Measurements from ENCODE around the gene VMP1. TPM values are rescaled to one million over a fixed set of nuclear protein-coding genes. Genes with fewer than 3 reads are reported as not detected.

The VMP1 gene
- total RNA-seq, 2 experiments from 2014 or later = 228 to 231 TPM

GRCh38 chr17:59699786-59700185 lies 7.7 kb upstream of the VMP1 start:
- ChIA-PET POLR2A (no interaction called here), CTCF (no interaction called here)

GRCh38 chr17:59702304-59702703 lies 5.2 kb upstream of the VMP1 start:
- ChIA-PET POLR2A (no interaction called here), CTCF (no interaction called here)

GRCh38 chr17:59707971-59708430 lies 547 bp downstream of the VMP1 start:
- ChIA-PET POLR2A (interaction anchor here (0.5 to 1.8 kb wide), 7 partner anchors 40 to 472 kb away, joined by 3 to 9 read pairs (median 4); partner anchors contain the start of gene CLTC), CTCF (interaction anchor here (0.6 to 1.5 kb wide), 4 partner anchors 38 to 152 kb away, joined by 3 to 5 read pairs (median 4); no protein-coding TSS in a partner anchor)

- CTCF ChIA-PET = no interaction called here
- POLR2A ChIA-PET = no interaction called here
These were observed 4.5 kb downstream of the VMP1 start for GRCh38 chr17:59711936-59712335.

GRCh38 chr17:59712862-59713261 lies 5.4 kb downstream of the VMP1 start:
- CTCF ChIA-PET = no interaction called here
- POLR2A ChIA-PET = no interaction called here

GRCh38 chr17:59714255-59714654 lies 6.8 kb downstream of the VMP1 start:
- CTCF ChIA-PET = interaction anchor here (0.7 kb wide), 1 partner anchor 10 kb away, joined by 4 read pairs; no protein-coding TSS in a partner anchor
- POLR2A ChIA-PET = no interaction called here

GRCh38 chr17:59716427-59716826 lies 9.0 kb downstream of the VMP1 start:
- ChIA-PET CTCF (no interaction called here), POLR2A (no interaction called here)

- POLR2A ChIA-PET = no interaction called here
- CTCF ChIA-PET = no interaction called here
These were observed 12.1 kb downstream of the VMP1 start for GRCh38 chr17:59719526-59719925.

GRCh38 chr17:59722623-59723022 lies 15.2 kb downstream of the VMP1 start:
- POLR2A ChIA-PET = no interaction called here
- CTCF ChIA-PET = no interaction called here

- ChIA-PET POLR2A (no interaction called here), CTCF (no interaction called here)
These were observed 15.6 kb downstream of the VMP1 start for GRCh38 chr17:59723041-59723440.

GRCh38 chr17:59723607-59724006 lies 16.2 kb downstream of the VMP1 start:
- ChIA-PET POLR2A (no interaction called here), CTCF (interaction anchor here (1.0 kb wide), 1 partner anchor 194 kb away, joined by 3 read pairs; no protein-coding TSS in a partner anchor)

- CTCF ChIA-PET = interaction anchor here (0.9 kb wide), 1 partner anchor 134 kb away, joined by 3 read pairs; no protein-coding TSS in a partner anchor
- POLR2A ChIA-PET = no interaction called here
These were observed 18.2 kb downstream of the VMP1 start for GRCh38 chr17:59725691-59726090.

- ChIA-PET CTCF (no interaction called here), POLR2A (interaction anchor here (0.7 kb wide), 1 partner anchor 126 kb away, joined by 3 read pairs; no protein-coding TSS in a partner anchor)
These were observed 20.5 kb downstream of the VMP1 start for GRCh38 chr17:59727817-59728533.

- POLR2A ChIA-PET = no interaction called here
- CTCF ChIA-PET = no interaction called here
These were observed 22.9 kb downstream of the VMP1 start for GRCh38 chr17:59730268-59730834.

- ChIA-PET CTCF (interaction anchor here (0.6 to 1.4 kb wide), 4 partner anchors 13 to 502 kb away, joined by 3 to 6 read pairs (median 4); no protein-coding TSS in a partner anchor), POLR2A (interaction anchor here (0.5 kb wide), 1 partner anchor 973 kb away, joined by 5 read pairs; no protein-coding TSS in a partner anchor)
These were observed 26.2 kb downstream of the VMP1 start for GRCh38 chr17:59733697-59734096.

- ChIA-PET CTCF (interaction anchor here (0.6 to 1.4 kb wide), 4 partner anchors 12 to 306 kb away, joined by 3 to 6 read pairs (median 4); no protein-coding TSS in a partner anchor), POLR2A (no interaction called here)
These were observed 26.8 kb downstream of the VMP1 start for GRCh38 chr17:59734226-59734625.

GRCh38 chr17:59737324-59737723 lies 29.9 kb downstream of the VMP1 start:
- CTCF ChIA-PET = no interaction called here
- POLR2A ChIA-PET = no interaction called here

- POLR2A ChIA-PET = no interaction called here
- CTCF ChIA-PET = interaction anchor here (0.9 kb wide), 1 partner anchor 115 kb away, joined by 3 read pairs; no protein-coding TSS in a partner anchor
These were observed 36.4 kb downstream of the VMP1 start for GRCh38 chr17:59743842-59744241.

- CTCF ChIA-PET = interaction anchor here (0.6 to 1.0 kb wide), 2 partner anchors 104 to 200 kb away, joined by 3 read pairs; no protein-coding TSS in a partner anchor
- POLR2A ChIA-PET = no interaction called here
These were observed 37.6 kb downstream of the VMP1 start for GRCh38 chr17:59745040-59745439.

GRCh38 chr17:59746849-59747445 lies 39.5 kb downstream of the VMP1 start:
- ChIA-PET CTCF (interaction anchor here (0.7 to 2.1 kb wide), 10 partner anchors 14 to 163 kb away, joined by 3 to 6 read pairs (median 4); partner anchors contain the start of genes PTRH2 and VMP1), POLR2A (interaction anchor here (1.5 kb wide), 1 partner anchor 39 kb away, joined by 4 read pairs; the partner anchor contains the start of gene VMP1)

Data from activated CD8-positive, alpha-beta memory T cell treated with anti-CD3 and anti-CD28 coated beads for 36 hours (primary cell).